GM08714 (cell line): Measurements from ENCODE around the gene UCHL3.

ENCODE experiments used
- H3K4me3 ChIP-seq: fragments of 200-500 bp; sonication (Bioruptor generic); 2 replicates; pipeline ENCODE4 v1.5.1; 2014; ENCODE audit warnings: mild to moderate bottlenecking, low read length, inconsistent platforms
- ZNF274 ChIP-seq: IDR thresholded peaks from 2 replicates; pipeline ENCODE4 v1.6.1; 2012; ENCODE audit warnings: mild to moderate bottlenecking, low read depth, low read length

UCHL3 gene

GRCh38 chr13:75579529-75579928, 29.9 kb downstream of the UCHL3 start:
- TF ChIP-seq ZNF274, result no peak
- H3K4me3 ChIP-seq, result no peak overlapping the region; the same call in 1 of the 2 replicates

- TF ChIP-seq ZNF274, result no peak
- no peak overlapping the region for H3K4me3 ChIP-seq
Measured at GRCh38 chr13:75581874-75582640, 32.5 kb downstream of the UCHL3 start.

GRCh38 chr13:75583091-75583490, 33.5 kb downstream of the UCHL3 start:
- TF ChIP-seq ZNF274, result no peak
- no peak overlapping the region for H3K4me3 ChIP-seq

GRCh38 chr13:75585153-75585552, 35.6 kb downstream of the UCHL3 start:
- no peak for TF ChIP-seq ZNF274
- no peak overlapping the region for H3K4me3 ChIP-seq

GRCh38 chr13:75587679-75588078, 38.1 kb downstream of the UCHL3 start:
- no peak for TF ChIP-seq ZNF274
- no peak overlapping the region for H3K4me3 ChIP-seq

GRCh38 chr13:75596657-75597182, 47.1 kb downstream of the UCHL3 start:
- TF ChIP-seq ZNF274, result no peak

GRCh38 chr13:75600371-75600770, 50.8 kb downstream of the UCHL3 start:
- no peak for TF ChIP-seq ZNF274
- H3K4me3 ChIP-seq, result no peak overlapping the region

More at GRCh38 chr13:75596657-75597182, 47.1 kb downstream of the UCHL3 start:
- H3K4me3 ChIP-seq, result no peak overlapping the region

- TF ChIP-seq ZNF274, result no peak
Measured at GRCh38 chr13:75603038-75603437, 53.4 kb downstream of the UCHL3 start.

GRCh38 chr13:75607447-75607846, 57.9 kb downstream of the UCHL3 start:
- no peak overlapping the region for H3K4me3 ChIP-seq
- TF ChIP-seq ZNF274, result no peak

More at GRCh38 chr13:75603038-75603437, 53.4 kb downstream of the UCHL3 start:
- H3K4me3 ChIP-seq, result no peak overlapping the region

- no peak overlapping the region for H3K4me3 ChIP-seq
- TF ChIP-seq ZNF274, result no peak
Measured at GRCh38 chr13:75610466-75610865, 60.9 kb downstream of the UCHL3 start.

GRCh38 chr13:75612354-75612753, 62.8 kb downstream of the UCHL3 start:
- no peak overlapping the region for H3K4me3 ChIP-seq
- TF ChIP-seq ZNF274, result no peak

GRCh38 chr13:75617230-75617629, 67.6 kb downstream of the UCHL3 start:
- no peak overlapping the region for H3K4me3 ChIP-seq
- TF ChIP-seq ZNF274, result no peak

- TF ChIP-seq ZNF274, result no peak
- H3K4me3 ChIP-seq, result no peak overlapping the region
Measured at GRCh38 chr13:75618308-75618707, 68.7 kb downstream of the UCHL3 start.

GRCh38 chr13:75620020-75620419, 70.4 kb downstream of the UCHL3 start:
- no peak for TF ChIP-seq ZNF274
- no peak overlapping the region for H3K4me3 ChIP-seq

- TF ChIP-seq ZNF274, result no peak
- H3K4me3 ChIP-seq, result no peak overlapping the region
Measured at GRCh38 chr13:75621147-75621546, 71.6 kb downstream of the UCHL3 start.
